MCF 10A (cell line): ENCODE data around the gene KRT38. TPM values are rescaled to one million over a fixed set of nuclear protein-coding genes. Genes with fewer than 3 reads are reported as not detected.

Experiments used
- BruUV-seq: library from RNA; stranded (reverse); fragments of 400-500 nt; replicated peaks from 2 replicates; lab custom pipeline; 2021; lab: Mats Ljungman, UMichigan
- CTCF ChIA-PET: fragments of 300-600 bp; sonication (Branson Sonifier 250); formaldehyde crosslinking; extraction: SDS; loops from one replicate; lab custom pipeline; 2021; ENCODE audit warnings: antibody characterized with exemption, inconsistent platforms; lab: Yijun Ruan, JAX
- POLR2A ChIA-PET: fragments of 300-600, 350-650 bp; sonication (Branson Sonifier 250); formaldehyde crosslinking; extraction: SDS; loops from one replicate; lab custom pipeline; 2020; ENCODE audit warnings: antibody characterized with exemption, inconsistent platforms; lab: Yijun Ruan, JAX
- DNase-seq: peaks from one replicate; pipeline ENCODE4 v3.0.0-alpha.2; 2018; ENCODE audit not compliant: unreplicated experiment
- H3K27ac Mint-ChIP-seq: one replicate; pipeline ENCODE4 v1.8.0; 2022; ENCODE audit warnings: mild to moderate bottlenecking, low read depth, mixed read lengths; ENCODE audit not compliant: unreplicated experiment
- H3K27me3 Mint-ChIP-seq: one replicate; pipeline ENCODE4 v1.8.0; 2022; ENCODE audit warnings: mixed read lengths; ENCODE audit not compliant: insufficient read depth, unreplicated experiment
- H3K36me3 Mint-ChIP-seq: one replicate; pipeline ENCODE4 v1.8.0; 2022; ENCODE audit warnings: mild to moderate bottlenecking, moderate library complexity, mixed read lengths; ENCODE audit not compliant: insufficient read depth, unreplicated experiment
- H3K4me1 Mint-ChIP-seq: one replicate; pipeline ENCODE4 v1.8.0; 2022; ENCODE audit warnings: mixed read lengths; ENCODE audit not compliant: insufficient read depth, unreplicated experiment
- H3K4me3 Mint-ChIP-seq: one replicate; pipeline ENCODE4 v1.8.0; 2022; ENCODE audit warnings: mild to moderate bottlenecking, moderate library complexity, mixed read lengths; ENCODE audit not compliant: unreplicated experiment
- H3K9me3 Mint-ChIP-seq: one replicate; pipeline ENCODE4 v1.8.0; 2022; ENCODE audit warnings: mixed read lengths; ENCODE audit not compliant: unreplicated experiment
- intact Hi-C: fragments of 100-400 bp; cut with micrococcal nuclease; formaldehyde crosslinking; loops from 2 replicates; pipeline ENCODE4 v1.14.1; 2022
- total RNA-seq: library from RNA; stranded (reverse); gene quantifications from 2 replicates; pipeline ENCODE4 v1.2.3, GENCODE V29; 2022
- TF ChIP-seq, protein P1 (sequence below): fragments of 200-600 bp; IDR thresholded peaks from one replicate; pipeline ENCODE4 v1.8.0; 2022; ENCODE audit warnings: antibody characterized with exemption, mild to moderate bottlenecking; ENCODE audit not compliant: unreplicated experiment

KRT38 gene
- total RNA-seq, 1 experiment from 2014 or later, result not detected

GRCh38 chr17:41444186-41444585 lies 3.4 kb upstream of the KRT38 start:
- no peak for DNase-seq
- POLR2A ChIA-PET, result interaction anchor here (0.6 kb wide), 1 partner anchor 244 kb away, joined by 3 read pairs; no protein-coding TSS in a partner anchor
- CTCF ChIA-PET, result interaction anchor here (1.1 kb wide), 1 partner anchor 104 kb away, joined by 4 read pairs; no protein-coding TSS in a partner anchor
- intact Hi-C loops, result no loop called here
- TF ChIP-seq, protein P1, sequence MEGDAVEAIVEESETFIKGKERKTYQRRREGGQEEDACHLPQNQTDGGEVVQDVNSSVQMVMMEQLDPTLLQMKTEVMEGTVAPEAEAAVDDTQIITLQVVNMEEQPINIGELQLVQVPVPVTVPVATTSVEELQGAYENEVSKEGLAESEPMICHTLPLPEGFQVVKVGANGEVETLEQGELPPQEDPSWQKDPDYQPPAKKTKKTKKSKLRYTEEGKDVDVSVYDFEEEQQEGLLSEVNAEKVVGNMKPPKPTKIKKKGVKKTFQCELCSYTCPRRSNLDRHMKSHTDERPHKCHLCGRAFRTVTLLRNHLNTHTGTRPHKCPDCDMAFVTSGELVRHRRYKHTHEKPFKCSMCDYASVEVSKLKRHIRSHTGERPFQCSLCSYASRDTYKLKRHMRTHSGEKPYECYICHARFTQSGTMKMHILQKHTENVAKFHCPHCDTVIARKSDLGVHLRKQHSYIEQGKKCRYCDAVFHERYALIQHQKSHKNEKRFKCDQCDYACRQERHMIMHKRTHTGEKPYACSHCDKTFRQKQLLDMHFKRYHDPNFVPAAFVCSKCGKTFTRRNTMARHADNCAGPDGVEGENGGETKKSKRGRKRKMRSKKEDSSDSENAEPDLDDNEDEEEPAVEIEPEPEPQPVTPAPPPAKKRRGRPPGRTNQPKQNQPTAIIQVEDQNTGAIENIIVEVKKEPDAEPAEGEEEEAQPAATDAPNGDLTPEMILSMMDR, result no peak
- Mint-ChIP-seq H3K27me3 (peaks cover 53% of the 10 kb centered on the region), H3K27ac (no peak overlapping the region), H3K4me1 (peaks cover 9% of the 10 kb centered on the region), H3K4me3 (no peak overlapping the region), H3K36me3 (no peaks in the 10 kb centered on the region), H3K9me3 (no peaks in the 10 kb centered on the region)
- no TSS peak for BruUV-seq

DNA sequence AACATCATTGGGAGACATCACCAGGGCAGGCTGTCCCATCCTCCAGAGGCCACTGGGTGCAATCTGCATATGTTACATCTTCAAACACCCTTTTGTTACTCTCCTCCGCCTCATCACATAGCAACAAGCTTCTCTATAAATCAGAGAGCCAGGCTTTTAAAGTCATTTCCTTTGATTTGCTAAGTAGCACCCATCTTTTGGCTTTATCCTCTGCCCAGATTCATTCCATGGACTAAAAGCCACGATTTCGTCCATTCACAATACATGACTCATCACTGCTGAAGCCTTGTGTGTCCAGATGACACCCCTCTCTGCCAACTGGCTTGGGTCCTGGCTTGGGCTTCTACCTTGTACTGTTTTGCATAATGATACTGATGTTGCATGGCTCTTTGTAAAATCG lies 2.0 kb upstream of the KRT38 start:
- Mint-ChIP-seq H3K4me1 (peaks cover 6% of the 10 kb centered on the region), H3K9me3 (no peaks in the 10 kb centered on the region), H3K27me3 (peaks cover 57% of the 10 kb centered on the region), H3K27ac (no peak overlapping the region), H3K4me3 (no peak overlapping the region), H3K36me3 (no peaks in the 10 kb centered on the region)
- DNase-seq, result peak; percentile 38
- BruUV-seq, result no TSS peak
- intact Hi-C loops, result no loop called here
- ChIA-PET CTCF (no interaction called here), POLR2A (no interaction called here)
- TF ChIP-seq, protein P1, result no peak

- H3K36me3 Mint-ChIP-seq, result no peaks in the 10 kb centered on the region
- intact Hi-C loops, result no loop called here
- H3K27ac Mint-ChIP-seq, result no peak overlapping the region
- no peak overlapping the region for H3K4me3 Mint-ChIP-seq
- no peaks in the 10 kb centered on the region for H3K9me3 Mint-ChIP-seq
- peak; percentile 71 for DNase-seq
- peaks cover 6% of the 10 kb centered on the region for H3K4me1 Mint-ChIP-seq
- BruUV-seq, result no TSS peak
- TF ChIP-seq, protein P1, result no peak
- ChIA-PET POLR2A (interaction anchor here (0.5 kb wide), 1 partner anchor 342 kb away, joined by 3 read pairs; the partner anchor contains the start of gene KRTAP4-8), CTCF (interaction anchor here (0.6 to 1.4 kb wide), 2 partner anchors 19 to 595 kb away, joined by 3 read pairs; no protein-coding TSS in a partner anchor)
- peaks cover 68% of the 10 kb centered on the region for H3K27me3 Mint-ChIP-seq
Measured at GRCh38 chr17:41439375-41439774, 1.4 kb downstream of the KRT38 start.

DNA sequence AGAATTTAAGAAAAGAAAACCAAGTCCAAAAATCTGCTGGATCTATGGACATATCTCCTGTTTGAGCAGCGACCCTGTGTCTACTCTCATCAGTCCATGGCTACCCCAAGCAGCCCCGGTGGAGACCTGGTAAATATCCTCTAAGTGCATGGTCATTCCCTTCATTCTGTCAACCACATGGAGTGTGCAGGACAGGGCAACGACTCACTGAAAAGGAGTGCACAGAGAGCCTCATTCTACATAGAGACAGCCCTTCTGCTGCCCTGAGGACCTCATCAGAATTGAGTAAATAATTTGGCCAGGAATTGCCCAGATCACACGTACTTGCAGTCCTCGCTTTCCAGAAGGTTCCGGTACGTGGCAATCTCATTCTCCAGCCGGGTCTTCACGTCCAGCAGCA lies 3.0 kb downstream of the KRT38 start:
- CTCF ChIA-PET, result no interaction called here
- H3K27me3 Mint-ChIP-seq, result peaks cover 51% of the 10 kb centered on the region
- no peak for DNase-seq
- no TSS peak for BruUV-seq
- no peak overlapping the region for H3K4me3 Mint-ChIP-seq
- no peak overlapping the region for H3K27ac Mint-ChIP-seq
- no peaks in the 10 kb centered on the region for H3K36me3 Mint-ChIP-seq
- no peaks in the 10 kb centered on the region for H3K9me3 Mint-ChIP-seq
- POLR2A ChIA-PET, result no interaction called here
- TF ChIP-seq, protein P1, result no peak
- intact Hi-C loops, result no loop called here
- H3K4me1 Mint-ChIP-seq, result peaks cover 6% of the 10 kb centered on the region
